Forelimb muscle (tissue), 1 donor: ENCODE results near the gene SULT2B1. TPM values are rescaled to one million over a fixed set of nuclear protein-coding genes. Genes with fewer than 3 reads are reported as not detected.
"Not testable (repeated sequence)": the region's sequence is repeated elsewhere in the genome, so short reads cannot be mapped to it uniquely, and the experiment has no call there.

Source experiments
- DNase-seq: peaks from one replicate; pipeline ENCODE4 v3.0.0-alpha.2; 2013; ENCODE audit warnings: low read depth
- polyA plus RNA-seq: library from polyadenylated mRNA; unstranded; fragments of 120-200 nt; gene quantifications from one replicate; pipeline ENCODE4 v1.2.1, GENCODE V29; 2013; ENCODE audit not compliant: insufficient read length

The SULT2B1 gene
- polyA plus RNA-seq = 0.10 TPM

DNA sequence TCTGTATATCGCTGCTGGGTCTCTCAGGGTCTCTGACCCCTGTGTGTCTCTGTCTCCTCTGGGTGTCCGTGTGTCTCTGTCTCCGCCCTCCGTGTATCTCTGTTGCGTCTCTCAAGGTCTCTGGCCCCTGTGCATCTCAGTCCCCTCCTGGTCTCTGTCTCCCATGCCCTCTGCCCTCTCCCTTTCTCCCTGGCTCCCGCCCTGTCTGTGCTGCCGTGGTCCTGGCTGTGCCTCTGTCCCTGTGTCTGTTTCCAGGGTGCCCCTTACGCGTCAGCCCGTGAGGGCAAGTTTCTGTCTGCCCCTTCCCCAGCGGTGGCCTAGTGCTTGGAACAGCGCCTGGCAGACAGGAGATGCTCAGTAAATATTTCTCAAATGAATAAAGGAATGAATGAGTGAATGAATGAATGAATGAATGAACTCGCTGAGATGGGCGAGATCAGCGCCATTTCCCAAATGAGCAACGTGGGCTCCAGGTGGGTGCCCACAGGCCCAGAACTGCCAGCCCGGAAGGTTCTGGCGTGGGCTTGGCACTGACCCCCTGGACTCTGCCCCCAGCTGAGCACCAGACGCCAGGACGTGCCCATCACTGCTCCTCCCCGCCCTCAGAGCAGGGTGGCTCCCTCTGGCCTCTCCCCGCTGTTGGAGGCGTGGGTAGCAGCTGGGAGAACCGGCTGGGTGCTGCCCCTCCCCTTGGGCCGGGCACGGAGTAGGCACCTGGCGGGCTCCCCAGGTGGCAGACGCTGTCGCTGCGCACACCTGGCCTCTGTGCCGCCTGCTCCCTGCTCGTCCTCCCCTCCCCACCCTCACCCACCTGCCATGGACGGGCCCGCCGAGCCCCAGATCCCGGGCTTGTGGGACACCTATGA is at the start of gene SULT2B1:
SULT2B1 (plus strand) TSS at position 736 of the 866 bp plus-strand sequence; CDS start at position 817, 81 bp downstream.
- no peak for DNase-seq

DNA sequence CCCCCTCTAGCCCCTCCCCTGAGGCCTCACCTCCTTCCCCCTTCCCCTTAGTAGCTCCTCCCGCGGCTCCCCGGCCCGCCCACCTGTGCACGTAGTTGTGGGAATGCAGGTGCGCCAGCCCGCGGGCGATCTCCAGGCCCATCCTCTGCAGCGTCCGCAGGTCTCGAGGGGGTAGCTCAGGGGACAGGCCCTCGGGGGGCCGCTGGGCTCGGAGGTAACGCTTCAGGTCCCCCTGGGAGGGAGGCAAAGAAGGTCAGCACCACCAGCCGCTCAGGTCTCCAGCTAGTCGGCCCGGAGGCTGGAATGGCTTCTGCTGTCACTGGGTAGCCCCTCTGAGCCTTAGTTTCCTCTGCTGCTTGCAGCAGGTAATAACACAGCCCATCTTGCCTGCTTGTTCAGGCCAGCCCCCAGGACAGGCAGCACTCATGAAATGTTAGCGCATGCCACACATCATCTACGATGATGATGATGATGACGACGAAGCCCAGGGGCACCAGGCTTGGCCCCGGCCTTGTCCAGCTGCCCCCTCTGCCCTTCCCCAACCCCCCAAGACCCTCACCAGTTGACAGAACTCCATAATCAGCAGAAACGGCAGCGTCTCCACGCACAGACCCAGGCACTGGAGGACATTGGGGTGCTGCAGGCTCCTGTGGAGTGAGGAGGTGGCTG is 49.5 kb upstream of the SULT2B1 start:
- no peak for DNase-seq

DNA sequence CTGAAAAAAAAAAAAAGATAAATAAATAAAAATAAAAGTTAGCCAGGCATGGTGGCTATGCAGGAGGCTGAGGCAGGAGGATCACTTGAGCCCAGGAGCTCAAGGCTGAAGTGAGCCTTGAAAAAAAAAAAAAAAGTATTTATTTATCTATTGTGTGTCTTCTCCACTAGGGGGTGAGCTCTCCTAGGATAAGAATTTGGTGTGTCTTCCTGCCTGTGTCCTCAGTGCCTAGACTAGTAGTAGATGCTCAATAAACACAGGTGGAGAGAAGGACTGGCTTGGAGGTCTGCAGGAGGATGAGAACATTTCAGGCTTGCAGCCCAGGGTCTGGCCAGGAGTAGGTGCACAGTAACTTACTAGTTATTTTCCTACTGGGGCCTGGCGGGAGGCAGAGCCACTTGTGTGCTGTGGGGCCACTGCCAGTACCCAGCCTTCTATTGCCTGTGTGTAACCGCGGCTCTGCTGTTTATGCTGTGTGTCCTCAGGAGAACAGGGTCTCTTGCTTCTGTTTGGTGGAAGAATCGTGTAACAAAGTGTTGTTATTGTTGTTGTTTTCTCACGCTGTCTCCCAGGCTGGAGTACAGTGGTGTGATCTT is 45.7 kb upstream of the SULT2B1 start:
- no peak for DNase-seq

DNA sequence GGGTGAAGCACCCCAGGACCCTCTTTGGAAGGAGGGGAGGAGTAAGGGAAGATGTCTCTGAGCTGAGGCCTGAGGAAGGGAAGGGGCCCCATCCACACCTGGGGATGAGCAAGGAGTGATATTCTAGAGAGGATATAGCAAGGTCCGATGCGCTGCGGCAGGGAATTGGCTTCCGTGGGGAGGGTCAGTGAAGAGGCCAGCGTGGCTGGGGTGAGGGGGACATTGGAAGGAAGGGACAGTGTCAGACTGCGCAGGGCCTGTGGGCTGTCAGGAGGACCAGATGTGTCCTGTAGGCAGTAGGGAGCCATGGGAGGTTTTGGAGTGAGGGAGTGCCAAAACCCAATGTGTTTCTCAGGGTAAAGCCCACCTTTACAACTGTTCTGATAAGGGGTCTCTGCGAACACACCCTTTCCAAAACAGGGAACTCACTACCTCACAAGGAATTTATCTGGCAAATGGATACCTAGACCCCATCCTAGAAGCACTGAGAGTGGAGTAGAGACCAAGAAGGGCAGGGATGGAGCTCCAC is 44.0 kb upstream of the SULT2B1 start:
- DNase-seq = no peak

DNA sequence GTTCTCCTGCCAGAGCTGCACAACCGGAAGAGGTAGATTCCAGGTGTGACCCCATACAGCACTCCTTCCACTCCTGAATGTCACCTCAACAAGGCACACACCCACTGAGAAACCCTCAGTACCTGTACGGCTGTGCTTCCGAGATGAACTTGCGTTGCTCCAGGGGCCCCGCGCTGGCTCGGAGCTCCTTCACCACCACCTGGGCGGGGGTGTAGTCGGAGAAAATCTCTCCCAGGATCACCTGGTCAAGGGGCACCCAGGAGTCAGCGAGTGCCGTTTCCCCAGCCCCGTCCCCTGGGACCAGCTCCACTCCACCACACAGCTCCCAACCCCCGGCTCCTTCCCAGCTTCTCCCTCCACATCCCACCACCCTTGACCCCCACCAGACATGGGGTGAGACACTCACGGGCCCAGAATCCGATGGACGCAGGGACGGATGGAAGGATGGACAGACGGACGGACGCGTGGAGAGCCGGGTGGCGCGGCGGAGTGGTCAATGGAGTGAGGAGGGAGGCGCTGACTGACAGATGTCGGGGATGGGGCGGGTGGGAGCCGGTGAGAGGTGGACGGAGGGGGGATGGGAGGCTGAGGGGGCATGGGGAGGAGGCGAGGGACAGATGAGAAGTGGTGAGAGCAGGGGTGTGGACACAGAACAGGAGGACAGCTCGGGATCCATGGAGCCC is 43.1 kb upstream of the SULT2B1 start:
- DNase-seq = no peak

DNA sequence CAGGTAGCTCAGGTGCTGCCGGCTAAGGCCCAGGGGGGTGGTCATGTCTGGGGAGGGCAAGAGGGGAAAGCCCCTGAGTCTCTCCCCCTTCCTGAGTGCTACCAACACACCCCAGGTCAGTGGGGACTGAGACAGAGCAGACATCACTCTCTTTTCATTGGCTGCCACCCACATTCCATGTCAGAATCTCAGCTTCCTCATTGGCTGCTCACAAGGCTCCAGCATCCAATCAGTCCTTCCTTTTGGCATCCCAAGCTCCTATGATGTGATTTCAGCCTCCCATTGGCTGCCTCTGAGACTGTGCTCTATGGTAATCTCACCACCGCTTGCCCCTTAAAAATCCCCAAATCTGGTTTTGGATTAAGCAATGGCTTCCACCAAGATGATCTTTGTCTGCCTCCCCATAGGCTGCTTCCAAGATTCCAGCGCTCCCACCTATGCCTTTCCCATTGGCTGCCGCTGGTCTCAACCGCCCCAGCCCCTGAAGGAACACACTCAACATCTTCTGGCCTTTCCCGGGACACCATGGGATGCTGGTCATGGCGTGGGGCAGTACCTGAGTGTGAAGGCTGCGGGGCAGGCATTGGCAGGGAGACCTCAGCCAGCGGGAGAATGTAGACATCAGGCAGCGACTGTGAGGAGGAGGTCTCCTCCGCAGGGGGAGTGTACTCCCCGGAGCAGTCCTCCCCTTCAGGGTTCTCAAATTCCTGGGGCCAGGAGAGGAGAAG is 42.3 kb upstream of the SULT2B1 start:
- DNase-seq = no peak

DNA sequence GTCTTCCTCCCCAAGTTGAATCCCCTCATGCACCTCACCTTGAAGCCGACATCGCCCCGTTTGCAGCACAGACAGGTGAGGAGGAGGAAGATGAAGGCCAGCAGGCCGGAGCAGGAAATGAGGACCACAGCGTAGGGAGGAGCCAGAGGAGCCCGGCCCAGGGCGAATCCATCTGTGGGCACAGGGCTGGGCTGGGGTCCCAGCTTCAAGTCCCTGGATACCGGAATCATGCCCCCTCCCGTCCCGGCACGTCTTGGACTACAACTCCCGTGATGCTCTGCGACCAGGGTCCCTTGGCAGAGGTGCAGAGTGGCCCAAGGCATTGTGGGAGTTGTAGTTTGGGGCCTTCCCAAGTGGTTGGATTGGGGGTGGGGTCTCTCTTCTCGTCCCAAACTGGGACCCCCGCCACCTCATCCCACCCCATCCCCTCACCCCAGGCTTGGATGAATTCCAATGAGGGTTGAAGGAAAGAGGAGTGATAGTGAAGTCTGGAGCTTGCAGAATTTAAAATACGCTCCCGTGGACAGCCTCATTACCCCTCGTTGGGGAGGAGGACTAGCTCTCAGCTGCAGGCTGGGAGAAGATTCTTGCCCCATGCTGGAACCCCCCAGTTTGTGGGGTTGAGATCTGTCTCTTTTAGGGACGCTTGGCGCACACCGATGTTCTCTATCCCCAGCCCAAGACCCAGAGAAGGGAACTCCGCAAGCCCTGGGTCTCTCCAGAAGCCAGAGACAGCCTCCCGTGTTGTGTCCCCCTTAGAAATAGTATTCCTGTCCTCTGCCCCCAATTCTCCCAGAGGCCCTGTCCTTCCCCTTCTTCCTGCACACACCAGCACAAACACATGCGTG is 41.3 kb upstream of the SULT2B1 start:
- no peak for DNase-seq

DNA sequence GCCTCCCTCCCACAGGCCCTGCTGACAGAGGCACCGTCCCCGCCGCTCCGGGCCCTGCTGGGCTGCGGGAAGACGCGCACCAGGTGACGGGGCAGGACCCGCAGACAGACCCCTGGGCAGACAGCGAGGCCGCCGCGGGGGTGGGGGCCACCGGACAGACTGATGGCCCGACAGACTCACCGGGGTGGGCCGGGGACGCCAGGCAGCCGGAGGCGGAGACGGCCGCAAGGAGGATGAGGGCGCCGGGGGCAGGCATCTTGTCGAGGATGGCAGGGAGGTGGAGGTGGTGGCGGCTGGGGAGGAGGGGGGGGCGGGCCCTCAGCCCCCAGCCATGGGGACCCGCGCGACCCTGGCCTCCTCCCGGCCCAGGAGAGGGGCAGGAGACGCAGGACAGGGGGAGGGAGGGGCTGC is 40.6 kb upstream of the SULT2B1 start:
- no peak for DNase-seq

DNA sequence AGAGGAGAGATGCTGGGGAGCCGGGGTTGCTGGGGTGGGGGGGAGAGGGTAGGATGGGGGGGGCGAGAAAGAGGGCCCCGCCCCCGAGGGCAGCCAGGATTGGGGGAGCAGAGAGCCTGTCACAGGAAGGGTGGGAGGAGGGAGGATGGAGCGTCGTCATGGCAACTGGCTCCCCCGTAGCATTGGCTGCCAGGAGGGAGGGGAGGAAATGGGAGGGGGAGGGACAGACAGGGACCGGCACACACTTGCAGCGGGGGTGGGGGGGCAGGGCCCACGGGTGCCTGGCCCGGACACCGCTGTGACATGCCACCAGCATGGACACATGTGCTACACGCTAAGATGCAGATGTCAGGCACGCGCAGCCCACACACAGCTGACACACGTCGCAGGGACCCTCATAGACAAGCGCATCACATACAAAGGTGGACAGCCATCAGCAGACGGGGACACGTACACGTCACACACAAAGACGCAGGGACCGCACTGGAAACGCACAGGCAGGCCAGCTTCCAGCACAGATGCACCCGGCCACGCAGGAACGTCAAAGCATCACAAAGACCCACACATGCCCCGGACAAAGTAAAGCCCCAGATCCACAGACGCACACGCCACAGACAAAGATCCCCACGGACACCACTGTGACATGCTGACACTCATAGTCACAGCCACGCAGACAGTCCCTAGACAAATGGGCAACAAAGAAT is 40.0 kb upstream of the SULT2B1 start, which contains the start of gene LMTK3:
LMTK3 (minus strand) TSS at position 36 of the 704 bp plus-strand sequence. CDS start 259 bp downstream, outside the sequence.
- DNase-seq = no peak

DNA sequence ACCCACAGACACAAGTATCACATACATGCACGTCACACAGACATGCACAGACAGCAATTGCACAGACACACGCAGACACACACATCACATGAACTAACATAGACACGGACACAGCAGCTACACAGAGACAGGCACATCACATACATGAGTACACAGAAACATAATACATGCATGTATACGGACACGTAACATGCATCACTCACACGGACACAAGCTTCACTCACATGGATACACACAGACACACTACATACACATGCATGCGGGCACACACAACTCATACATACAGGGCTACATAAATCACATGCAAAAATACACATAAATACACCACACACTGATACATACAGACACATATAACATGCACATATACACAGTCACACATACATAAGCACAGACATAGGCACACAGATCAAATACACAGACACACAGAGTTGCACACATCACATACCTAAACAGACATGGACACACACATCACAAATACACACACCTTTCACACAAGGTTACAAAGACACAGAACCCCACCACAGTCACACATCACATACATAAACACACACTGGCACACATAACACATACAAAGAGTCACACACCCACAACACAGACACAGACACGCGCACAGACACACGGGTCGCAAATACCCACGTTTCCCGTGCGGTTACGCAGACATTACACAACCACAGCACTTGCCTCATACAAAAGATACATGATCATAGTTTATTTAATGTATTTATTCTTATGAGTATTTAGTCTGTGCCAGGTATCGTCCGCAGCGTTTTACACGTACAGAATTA is 39.3 kb upstream of the SULT2B1 start:
- no peak for DNase-seq

DNA sequence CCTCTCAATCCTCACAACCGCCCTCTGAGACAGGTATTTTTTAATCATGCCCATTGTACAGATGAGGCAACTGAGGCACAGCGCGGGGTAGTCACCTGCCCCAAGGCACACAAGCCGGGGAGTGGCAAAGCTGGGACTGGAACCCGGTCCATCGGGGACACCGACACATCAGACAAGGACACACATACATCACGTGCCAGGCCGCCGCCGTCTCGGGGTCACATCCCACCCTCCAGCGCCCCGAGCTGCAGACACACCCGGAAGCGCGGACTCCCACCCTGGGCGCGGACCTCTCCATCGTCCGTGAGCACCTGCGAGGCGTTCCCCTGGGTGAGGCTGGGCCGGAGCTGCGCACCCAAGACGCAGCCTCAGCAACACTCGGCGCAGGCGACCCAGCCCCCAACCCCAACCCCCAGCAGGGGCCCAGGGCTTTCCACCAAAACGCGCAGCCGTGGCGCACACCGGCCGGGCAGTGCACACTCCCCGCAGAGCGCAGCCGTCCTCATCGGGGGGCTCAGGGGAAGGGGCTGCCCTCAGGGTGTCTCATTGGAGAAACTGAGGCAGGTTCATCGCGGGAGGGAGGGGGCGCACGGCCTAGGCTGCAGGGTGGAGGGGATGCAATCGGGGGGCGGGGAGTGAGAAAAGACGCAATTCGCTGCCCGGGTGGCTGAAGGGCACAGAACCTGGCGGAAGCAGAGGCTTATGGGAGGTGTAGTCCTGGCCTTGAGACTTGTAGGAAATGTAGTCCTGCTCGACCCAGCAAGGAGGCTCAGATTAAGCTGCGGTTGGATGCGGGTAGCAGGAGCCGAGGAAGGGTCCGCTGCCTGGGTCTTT is 38.5 kb upstream of the SULT2B1 start:
- no peak for DNase-seq

DNA sequence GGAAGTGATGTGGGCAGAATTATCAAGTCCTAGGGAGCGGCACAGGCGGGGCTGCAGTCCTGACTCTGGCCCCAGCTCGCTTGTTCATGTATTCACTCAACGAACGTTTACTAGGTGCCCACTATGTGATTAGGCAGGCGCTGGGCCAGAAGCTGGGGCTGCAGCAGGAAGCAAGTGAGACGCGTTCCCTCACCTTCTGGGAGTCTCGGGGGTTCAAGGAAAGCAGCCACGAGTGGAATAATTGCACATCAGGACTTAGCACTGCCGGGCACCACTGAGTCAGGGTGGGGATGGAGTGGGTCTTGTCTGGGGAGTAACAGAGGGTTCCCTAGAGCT is 37.9 kb upstream of the SULT2B1 start:
- no peak for DNase-seq

DNA sequence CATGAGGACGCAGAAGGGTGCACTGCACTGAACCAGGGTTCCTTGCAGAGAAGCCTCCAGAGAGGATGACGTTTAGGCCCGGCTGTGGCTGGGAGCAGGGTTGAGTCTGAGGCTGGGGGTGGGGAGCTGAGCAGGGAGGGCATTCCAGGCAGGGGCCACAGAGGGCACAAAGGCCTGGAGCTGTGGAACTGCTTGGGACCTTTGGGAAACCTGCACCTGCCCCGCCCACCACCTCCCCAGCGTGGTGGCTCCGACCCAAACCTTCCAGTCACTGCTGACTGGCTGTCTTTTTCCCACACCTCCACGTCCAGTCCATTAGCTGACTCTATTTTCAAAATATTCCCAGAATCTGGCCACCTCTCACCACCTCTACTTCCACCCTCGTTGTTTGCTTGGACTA is 35.4 kb upstream of the SULT2B1 start:
- no peak for DNase-seq

DNA sequence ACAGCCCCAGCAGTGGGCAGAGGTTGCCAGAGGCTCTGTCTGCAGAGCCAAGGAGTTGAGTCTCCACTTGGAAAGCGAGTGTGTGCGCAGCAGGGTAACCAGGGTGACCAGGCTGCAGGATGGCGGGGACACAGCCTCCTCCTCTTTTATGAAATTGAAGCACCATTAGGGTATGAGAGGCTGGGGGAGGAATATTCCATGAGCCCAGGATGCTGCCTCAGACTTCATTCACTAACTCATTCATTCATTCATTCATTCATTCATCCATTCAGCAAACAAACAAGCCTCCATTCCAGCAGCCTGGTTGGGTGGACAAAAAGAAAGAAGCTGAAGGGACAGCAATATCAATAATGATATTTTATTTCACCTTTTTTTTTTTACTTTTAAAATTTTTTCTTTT is 33.8 kb upstream of the SULT2B1 start:
- DNase-seq = no peak

DNA sequence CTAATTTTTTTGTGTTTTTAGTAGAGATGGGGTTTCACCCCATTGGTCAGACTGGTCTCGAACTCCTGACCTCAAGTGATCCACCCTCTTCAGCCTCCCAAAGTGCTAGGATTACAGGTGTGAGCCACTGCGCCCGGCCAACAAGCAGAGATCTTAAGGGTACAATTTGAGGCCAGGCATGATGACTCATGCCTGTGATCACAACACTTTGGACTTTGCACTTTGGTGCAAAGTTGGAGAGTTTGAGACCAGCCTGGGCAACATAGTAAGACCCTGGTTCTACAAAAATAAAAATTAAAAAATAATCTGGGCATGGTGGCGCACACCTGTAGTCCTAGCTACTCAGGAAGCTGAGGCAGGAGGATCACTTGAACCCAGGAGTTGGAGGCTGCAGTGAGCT is 32.5 kb upstream of the SULT2B1 start:
- not testable (repeated sequence) for DNase-seq

DNA sequence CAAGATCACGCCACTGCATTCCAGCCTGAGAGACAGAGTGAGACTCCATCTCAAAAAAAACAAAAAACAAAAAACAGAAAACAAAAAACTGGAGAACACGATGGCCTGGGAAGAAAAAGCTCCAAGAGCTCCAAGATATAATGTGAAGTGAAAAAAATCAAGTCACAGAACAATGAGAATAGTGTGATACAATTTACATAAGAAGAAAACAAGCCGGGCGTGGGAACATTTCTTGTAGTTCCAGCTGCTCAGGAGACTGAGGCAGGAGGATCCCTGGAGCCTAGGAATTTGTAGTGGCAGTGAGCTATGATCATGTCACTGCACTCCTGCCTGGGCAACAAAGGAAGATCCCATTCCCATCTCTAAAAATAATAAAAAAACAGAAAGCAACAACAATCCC is 31.8 kb upstream of the SULT2B1 start:
- DNase-seq = no peak

DNA sequence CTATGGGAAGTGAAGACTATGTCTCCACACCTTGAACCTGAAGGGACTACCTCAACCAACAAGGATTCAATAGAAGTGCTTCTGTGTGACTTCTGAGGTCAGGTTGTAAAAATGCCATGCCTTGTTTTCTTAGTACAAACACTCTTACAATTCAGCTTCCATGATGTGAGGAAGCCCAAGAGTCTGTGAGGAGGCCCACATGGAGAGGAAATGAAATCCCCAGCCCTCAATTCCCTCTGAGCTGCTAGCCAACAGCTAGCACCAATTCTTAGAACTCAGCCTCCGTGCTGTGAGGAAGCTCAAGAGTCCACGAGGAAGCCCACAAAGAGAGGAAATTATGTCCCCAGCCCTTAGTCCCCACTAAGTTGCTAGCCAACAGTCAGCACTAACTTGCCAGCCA is 27.8 kb upstream of the SULT2B1 start:
- DNase-seq = no peak

DNA sequence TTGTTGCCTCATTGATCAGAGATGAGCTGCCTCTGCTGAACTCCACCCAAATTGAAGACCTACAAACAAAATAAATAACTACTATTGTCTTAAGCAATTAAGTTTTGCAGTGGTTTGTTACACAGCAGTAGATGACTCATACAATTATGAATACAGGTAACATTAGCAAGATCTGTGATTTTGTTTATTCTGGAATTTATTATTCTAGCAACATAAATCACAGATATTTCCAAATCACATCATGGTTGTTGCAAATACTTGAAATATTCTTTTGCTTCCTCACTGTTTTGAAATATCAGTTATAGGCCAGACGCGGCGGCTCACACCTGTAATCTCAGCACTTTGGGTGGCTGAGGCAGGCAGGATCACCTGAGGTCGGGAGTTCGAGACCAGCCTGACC is 27.2 kb upstream of the SULT2B1 start:
- no peak for DNase-seq
